ENCODE results near the gene TEAD1.

The TEAD1 gene

DNA sequence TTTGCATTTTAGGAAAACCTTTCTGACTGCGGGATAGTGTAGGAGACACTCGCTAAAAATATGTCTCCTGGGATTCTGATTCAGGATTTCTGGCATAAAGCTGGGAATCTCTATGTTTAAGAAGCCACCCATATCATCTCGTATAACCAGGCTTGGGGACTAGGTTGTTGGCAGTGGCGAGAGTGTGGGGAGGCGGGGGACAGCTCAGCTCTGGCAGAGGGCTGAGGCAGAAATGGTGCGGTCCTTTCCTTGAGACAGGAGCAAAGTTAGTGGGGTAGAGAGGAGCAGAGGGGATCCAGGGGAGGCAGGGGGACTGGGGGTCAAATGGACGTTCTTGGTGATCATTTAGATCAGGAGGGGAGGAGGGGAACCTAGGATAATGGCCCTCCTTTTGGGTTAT lies 74.3 kb downstream of the TEAD1 start:
- DNase-seq (ENCODE audit: extremely low read depth, low read depth): no peak

GRCh38 chr11:12749442-12749841 lies 75.2 kb downstream of the TEAD1 start:
- TF ChIP-seq, protein P1, sequence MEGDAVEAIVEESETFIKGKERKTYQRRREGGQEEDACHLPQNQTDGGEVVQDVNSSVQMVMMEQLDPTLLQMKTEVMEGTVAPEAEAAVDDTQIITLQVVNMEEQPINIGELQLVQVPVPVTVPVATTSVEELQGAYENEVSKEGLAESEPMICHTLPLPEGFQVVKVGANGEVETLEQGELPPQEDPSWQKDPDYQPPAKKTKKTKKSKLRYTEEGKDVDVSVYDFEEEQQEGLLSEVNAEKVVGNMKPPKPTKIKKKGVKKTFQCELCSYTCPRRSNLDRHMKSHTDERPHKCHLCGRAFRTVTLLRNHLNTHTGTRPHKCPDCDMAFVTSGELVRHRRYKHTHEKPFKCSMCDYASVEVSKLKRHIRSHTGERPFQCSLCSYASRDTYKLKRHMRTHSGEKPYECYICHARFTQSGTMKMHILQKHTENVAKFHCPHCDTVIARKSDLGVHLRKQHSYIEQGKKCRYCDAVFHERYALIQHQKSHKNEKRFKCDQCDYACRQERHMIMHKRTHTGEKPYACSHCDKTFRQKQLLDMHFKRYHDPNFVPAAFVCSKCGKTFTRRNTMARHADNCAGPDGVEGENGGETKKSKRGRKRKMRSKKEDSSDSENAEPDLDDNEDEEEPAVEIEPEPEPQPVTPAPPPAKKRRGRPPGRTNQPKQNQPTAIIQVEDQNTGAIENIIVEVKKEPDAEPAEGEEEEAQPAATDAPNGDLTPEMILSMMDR (IDR thresholded peaks at IDR 0.05; ENCODE audit: low read depth, low read length): no peak
- DNase-seq (ENCODE audit: extremely low read depth, low read depth): no peak

More for the DNA sequence above, 74.3 kb downstream of the TEAD1 start:
- TF ChIP-seq, protein P1 (IDR thresholded peaks at IDR 0.05; ENCODE audit: low read depth, low read length): no peak

- no peak for DNase-seq (ENCODE audit: extremely low read depth, low read depth)
- TF ChIP-seq, protein P1 (IDR thresholded peaks at IDR 0.05; ENCODE audit: low read depth, low read length): no peak
Measured at GRCh38 chr11:12750181-12750580, 76.0 kb downstream of the TEAD1 start.

DNA sequence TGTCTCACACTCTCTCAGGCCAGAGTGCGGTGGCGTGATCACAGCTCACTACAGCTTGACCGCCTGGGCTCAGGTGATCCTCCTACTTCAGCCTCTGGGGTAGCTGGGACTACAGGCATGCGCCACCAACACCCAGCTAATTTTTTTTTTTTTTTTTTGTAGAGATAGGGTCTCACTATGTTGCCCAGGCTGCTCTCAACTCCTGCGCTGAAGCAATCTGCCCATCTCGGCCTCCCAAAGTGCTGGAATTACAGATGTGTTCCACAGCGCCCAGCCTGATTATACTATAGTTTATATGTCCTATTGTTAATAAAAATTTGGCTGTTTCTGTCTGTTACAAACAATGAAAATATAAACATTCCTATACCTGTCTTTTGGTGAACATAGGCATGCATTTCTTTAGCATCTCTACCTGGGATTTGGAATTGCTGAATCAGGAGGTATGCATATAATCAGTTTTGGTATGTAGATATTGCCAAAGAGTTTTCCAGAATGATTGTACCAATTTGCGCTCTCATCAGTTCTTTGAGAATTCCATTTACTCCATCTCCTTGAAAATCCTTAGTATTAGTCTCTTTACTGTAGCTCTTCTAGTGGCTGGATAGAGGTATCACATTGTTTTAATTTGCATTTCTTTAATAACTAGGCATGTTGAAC lies 78.8 kb downstream of the TEAD1 start:
- TF ChIP-seq, protein P1 (IDR thresholded peaks at IDR 0.05; ENCODE audit: low read depth, low read length): no peak
- DNase-seq (ENCODE audit: extremely low read depth, low read depth): no peak

DNA sequence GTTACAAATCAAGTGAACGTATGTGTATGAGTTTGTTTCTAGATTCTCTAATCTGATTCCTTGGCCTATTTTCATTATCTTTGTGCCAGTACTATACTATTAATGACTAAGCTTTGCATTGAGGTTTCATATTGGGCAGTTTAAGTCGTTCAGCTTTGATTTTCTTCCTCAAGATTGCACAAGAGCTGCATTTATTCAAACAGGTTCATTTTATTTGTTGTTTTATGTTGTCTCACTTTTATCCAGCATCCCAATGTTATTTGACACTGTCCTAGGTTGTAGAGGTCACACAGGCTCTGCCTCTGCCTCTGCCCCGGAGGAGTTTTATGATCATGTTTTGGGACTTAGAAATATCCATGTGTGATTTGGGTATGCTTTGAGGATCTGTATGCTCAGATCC lies 79.8 kb downstream of the TEAD1 start:
- TF ChIP-seq, protein P1 (IDR thresholded peaks at IDR 0.05; ENCODE audit: low read depth, low read length): no peak
- no peak for DNase-seq (ENCODE audit: extremely low read depth, low read depth)

DNA sequence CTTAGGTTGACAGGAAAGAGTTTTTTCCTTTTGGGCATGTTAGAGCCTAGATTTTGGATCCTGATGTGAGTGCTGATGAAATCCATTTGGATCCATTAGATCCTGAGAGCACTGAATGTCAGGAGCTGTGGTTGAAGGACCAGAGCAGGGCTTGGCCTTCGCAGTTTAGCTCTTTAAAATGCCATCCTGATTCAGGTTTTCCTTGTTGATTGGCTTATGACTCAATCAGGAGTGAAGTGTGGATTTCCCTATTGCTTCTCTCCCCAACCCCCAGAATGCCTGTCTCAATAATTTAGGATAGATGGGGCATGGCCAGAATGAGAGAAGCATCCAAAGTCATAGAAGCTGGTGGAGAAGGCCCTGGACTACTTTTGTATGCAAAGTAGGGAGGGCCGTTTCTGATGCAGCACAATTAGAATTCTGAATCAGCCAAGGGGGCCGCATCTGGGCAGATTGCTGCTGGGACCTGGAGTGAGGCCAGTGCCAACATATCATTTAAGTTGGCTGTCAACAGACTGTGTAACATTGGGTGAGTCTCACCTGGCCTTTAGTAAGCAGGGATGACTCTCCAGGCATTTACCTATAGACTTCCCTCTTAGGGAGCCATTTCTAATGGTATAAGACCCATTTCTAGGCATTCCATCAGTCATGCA lies 80.5 kb downstream of the TEAD1 start:
- TF ChIP-seq, protein P1 (IDR thresholded peaks at IDR 0.05; ENCODE audit: low read depth, low read length): no peak
- DNase-seq (ENCODE audit: extremely low read depth, low read depth): no peak
